ENCODE data around the gene SOWAHC. TPM values are rescaled to one million over a fixed set of nuclear protein-coding genes. Genes with fewer than 3 reads are reported as not detected.

Gene SOWAHC
- total and polyA plus RNA-seq, 2 of the 13 experiments (the other 11 are each of a cell fraction or from before 2014, with no cell fraction given) = 21.2 to 22.5 TPM

GRCh38 chr2:109623923-109624322, 9.8 kb downstream of the SOWAHC start (continued):
- TF ChIP-seq FOXC1 (CRISPR knock-in tag; IDR thresholded peaks at IDR 0.05; ENCODE audit: borderline replicate concordance) = no peak
- TF ChIP-seq ARID4A (CRISPR knock-in tag; IDR thresholded peaks at IDR 0.05; ENCODE audit: borderline replicate concordance) = no peak; the same call in 1 of the 2 replicates
- no peak for TF ChIP-seq GABPA (IDR thresholded peaks at IDR 0.05; ENCODE audit: low read depth, low read length)
- TF ChIP-seq GABPA (CRISPR knock-in tag; IDR thresholded peaks at IDR 0.05; ENCODE audit: low read depth) = no peak
- TF ChIP-seq HNF4A (CRISPR knock-in tag; IDR thresholded peaks at IDR 0.05) = peak; percentile 82
- no peak for TF ChIP-seq MED8 (CRISPR knock-in tag; IDR thresholded peaks at IDR 0.05; ENCODE audit: insufficient replicate concordance)
- TF ChIP-seq ZKSCAN1 (IDR thresholded peaks at IDR 0.05; ENCODE audit: low read length) = no peak
- TF ChIP-seq SNAPC2 (CRISPR knock-in tag; IDR thresholded peaks at IDR 0.05) = 0 out of 2 replicates have a peak, but pooled peaks have one; percentile 51
- TF ChIP-seq ZGPAT (CRISPR knock-in tag; IDR thresholded peaks at IDR 0.05) = 0 out of 2 replicates have a peak, but pooled peaks have one; percentile 38
- no peak for TF ChIP-seq BCLAF1 (IDR thresholded peaks at IDR 0.05)
- no peak for TF ChIP-seq PLRG1 (conservative IDR thresholded peaks at IDR 0.05)
- no peak for TF ChIP-seq MZF1 (CRISPR knock-in tag; IDR thresholded peaks at IDR 0.05; ENCODE audit: borderline replicate concordance)
- TF ChIP-seq HNF4G (IDR thresholded peaks at IDR 0.05; ENCODE audit: borderline replicate concordance, low read depth, low read length) = peak; percentile 74
- 0 out of 2 replicates have a peak, but pooled peaks have one; percentile 30 for TF ChIP-seq HNF4G (CRISPR knock-in tag; IDR thresholded peaks at IDR 0.05; ENCODE audit: borderline replicate concordance, low read depth)
- no peak for TF ChIP-seq TEAD3 (CRISPR knock-in tag; optimal IDR thresholded peaks at IDR 0.05; ENCODE audit: borderline replicate concordance)
- 0 out of 2 replicates have a peak, but pooled peaks have one; percentile 12 for TF ChIP-seq HMG20A (CRISPR knock-in tag; IDR thresholded peaks at IDR 0.05; ENCODE audit: borderline replicate concordance)
- no peak for TF ChIP-seq NKX3-1 (CRISPR knock-in tag; IDR thresholded peaks at IDR 0.05)
- TF ChIP-seq ZNF737 (CRISPR knock-in tag; IDR thresholded peaks at IDR 0.05; ENCODE audit: borderline replicate concordance) = no peak
- TF ChIP-seq HCFC1 (IDR thresholded peaks at IDR 0.05; ENCODE audit: low read depth, low read length) = no peak
- TF ChIP-seq MAZ (IDR thresholded peaks at IDR 0.05; ENCODE audit: borderline replicate concordance, low read depth, low read length) = no peak
- peak; percentile 48; the same call in 1 of the 2 replicates for TF ChIP-seq MAZ (CRISPR knock-in tag; IDR thresholded peaks at IDR 0.05; ENCODE audit: low read depth)
- no peak for TF ChIP-seq NFRKB (IDR thresholded peaks at IDR 0.05)
- TF ChIP-seq TAF15 (IDR thresholded peaks at IDR 0.05; ENCODE audit: low read depth, low read length, poor library complexity, severe bottlenecking) = no peak
- TF ChIP-seq TCF12 (IDR thresholded peaks at IDR 0.05) = no peak
- 0 out of 2 replicates have a peak, but pooled peaks have one; percentile 30 for TF ChIP-seq TCF12 (CRISPR knock-in tag; IDR thresholded peaks at IDR 0.05)
